Right hindlimb (tissue), 1 donor: Measurements from ENCODE around the gene FBXL16.
A peak's percentile ranks its signal among the peaks of the same experiment; 100 is the strongest.

Experiments
- DNase-seq: peaks from one replicate; pipeline ENCODE4 v3.0.0-alpha.2; 2018

Gene FBXL16

DNA sequence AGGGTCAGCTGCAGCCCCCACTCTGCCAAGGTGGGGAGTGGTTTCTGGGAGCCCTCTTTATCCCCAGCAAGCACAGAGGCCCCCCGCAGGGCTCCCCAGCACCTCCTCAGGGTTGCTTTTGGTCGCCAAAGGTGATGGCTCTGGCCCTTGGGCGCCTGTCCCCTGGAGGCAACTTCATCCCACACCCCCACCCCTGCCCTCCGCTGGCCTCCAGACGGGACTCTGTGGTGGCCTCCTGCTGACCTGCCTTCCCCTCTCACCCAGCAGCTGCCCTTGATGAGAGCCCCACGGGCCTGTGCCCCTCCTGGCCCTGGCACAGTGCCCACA is 45.5 kb downstream of the FBXL16 start:
- no peak for DNase-seq

DNA sequence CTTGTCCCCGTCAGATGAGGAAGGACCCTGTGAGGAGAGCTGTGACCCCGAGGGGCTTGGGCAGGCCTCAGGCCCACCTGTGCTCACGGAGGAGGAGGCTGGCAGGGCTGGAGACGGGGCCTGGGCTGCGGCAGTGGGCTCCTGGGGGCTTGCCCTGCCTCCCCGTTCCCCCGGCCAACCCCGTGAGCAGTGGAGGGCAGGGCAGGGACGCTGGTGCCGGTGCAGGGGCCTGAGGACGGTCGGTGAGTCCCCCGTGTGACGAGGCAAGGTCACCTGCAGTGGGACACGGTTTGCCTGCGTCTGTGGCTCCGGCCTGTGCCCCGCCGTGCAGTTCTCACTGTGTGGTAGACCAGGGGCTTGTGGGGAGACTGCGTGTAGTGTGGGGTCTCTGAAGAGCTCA is 46.0 kb downstream of the FBXL16 start:
- DNase-seq = no peak

DNA sequence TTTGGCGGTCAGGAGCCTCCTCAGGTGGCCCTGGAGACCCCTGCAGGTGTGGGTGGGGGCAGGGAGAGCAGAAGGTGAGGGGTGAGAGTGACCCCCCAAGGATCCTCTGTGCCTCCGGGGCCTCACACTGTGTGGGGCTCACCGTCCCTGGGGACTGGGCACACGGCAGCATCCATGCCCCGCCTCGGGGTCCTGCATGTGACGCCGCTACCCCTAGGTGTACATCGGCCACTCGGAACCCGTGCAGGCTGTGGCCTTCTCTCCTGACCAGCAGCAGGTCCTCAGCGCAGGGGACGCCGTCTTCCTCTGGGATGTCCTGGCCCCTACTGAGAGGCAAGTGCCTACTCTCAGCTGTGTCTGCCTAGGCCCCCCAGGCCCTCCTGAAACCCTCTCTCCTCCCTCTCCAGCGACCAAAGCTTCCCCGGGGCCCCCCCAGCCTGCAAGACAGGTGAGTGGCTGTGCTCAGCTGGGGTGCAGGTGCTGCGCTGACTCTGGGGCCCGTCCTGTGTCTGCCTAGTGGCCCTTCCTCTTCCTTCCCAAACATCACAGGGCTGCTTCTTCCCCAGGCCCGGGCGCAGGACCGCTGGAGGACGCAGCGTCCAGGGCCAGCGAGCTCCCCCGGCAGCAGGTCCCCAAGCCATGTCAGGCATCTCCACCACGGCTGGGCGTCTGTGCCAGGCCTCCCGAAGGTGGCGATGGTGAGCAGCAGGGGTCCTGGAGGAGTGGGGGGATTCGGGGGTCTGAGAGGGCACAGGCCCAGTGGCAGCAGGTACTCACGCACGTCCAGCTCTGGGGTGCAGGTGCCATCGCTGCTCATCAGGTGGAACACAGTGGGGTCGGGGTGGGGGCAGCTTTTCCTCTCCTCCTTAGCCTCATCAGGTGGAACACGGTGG is 46.7 kb downstream of the FBXL16 start:
- DNase-seq = no peak

DNA sequence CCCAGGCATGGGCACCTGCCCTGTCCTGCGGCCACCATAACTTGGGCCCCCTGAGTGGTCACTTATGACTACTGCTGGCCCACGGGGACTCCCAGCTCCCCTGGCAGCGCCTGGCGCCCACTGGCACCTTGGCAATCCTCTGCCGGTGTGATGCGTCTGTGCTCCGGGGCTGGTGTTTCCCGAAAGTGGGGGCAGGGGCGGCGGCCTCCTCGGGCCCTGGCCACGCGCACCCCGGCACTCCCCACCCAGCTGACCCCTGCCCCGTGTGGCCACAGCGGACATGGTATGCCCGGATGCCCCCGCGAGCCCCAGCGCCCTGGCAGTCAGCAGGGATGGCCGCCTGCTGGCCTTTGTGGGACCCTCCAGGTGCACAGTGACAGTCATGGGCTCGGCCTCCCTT is 48.1 kb downstream of the FBXL16 start:
- DNase-seq = no peak

DNA sequence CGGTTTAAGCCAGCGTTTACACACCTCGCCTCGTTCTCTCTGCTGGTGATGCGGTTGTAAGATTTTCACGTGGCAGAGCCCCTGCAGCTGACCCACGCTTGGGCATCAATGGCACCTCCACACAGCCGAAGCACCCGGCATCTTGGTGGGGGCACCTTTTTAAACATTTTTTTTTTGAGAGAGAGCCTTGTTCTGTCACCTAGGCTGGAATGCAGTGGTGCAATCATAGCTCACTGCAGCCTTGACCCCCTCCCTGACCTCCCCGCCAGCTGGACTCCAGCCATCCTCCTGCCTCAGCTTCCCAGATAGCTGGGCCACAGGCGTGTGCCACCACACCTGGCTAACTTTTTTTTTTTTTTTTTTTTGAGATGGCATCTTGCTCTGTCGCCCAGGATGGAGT is 51.6 kb downstream of the FBXL16 start:
- DNase-seq = no peak

DNA sequence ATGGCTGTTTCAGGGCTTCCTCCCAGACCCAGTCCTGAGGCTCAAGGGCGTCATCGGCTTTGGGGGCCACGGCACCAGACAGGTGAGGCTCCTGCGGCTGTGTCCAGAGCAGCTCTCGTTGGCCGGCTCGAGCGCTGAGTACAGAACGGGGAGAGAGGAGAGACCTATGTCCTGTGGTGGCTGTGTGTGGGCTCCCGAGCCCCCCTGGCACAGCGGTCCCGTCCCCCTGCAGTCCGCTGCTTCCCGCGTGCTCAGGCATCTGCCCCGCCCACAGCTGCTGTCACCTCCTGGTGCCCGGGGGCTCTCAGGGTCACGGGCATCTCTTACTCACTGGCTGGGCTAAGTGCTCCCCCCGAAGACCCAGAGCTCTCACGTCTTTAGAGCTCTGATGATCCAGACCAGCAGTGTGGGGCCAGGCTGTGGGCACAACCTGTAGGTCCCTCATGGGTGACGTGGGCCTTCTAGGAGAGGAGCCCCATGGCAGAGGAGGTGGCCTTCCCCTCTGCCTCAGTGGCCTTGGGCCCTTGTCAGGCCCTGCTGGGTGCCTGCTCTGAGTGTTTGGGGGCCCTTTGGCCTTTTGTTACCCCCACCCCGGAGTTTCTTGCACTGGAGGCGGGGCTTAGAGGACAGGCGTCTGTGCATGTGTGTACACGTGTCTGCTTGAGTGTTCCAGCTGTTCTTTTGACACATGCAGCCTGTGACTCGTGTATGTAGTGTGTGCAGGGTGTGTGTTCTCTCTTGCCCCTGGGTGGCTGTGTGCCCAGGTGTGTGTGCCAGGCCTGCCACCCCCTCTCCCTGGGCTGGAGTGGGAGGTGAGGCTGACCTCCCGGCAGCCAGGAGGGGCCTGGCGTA is 52.9 kb downstream of the FBXL16 start:
- DNase-seq = no peak

DNA sequence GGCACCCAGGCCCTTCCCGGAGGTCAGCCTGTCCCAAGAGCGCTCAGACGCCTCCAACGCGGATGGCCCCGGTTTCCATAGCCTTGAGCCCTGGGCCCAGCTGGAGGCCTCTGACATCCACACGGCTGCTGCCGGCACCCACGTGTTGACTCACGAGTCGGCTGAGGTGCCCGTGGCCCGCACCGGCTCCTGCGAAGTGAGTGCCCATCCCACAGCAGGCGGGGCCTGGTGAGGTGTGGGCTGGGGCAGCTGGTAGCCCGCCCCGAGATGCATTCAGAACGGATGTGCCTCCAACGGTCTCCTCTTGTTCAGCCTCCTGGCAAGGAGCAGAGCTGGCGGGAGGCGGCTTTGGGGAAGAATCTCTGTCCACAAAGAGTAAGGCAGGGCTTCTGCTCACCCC is 53.8 kb downstream of the FBXL16 start:
- DNase-seq = no peak

DNA sequence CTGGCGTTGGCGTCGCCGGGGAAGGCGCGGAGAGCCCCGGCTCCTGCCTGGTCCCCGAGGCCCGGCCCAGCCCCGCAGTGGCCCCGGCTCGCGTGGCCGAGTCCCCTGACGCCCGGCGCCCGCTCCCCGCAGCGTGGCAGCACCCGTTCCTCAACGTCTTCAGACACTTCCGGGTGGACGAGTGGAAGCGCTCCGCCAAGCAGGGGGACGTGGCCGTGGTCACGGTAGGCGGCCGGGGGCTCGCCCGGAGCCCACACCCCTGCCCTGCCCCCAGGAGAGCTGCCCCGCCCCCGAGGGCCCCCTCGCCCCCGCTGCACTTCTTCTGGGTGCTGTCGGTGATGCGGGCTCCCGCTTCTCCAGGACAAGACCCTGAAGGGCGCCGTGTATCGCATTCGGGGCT is 56.0 kb downstream of the FBXL16 start:
- no peak for DNase-seq

DNA sequence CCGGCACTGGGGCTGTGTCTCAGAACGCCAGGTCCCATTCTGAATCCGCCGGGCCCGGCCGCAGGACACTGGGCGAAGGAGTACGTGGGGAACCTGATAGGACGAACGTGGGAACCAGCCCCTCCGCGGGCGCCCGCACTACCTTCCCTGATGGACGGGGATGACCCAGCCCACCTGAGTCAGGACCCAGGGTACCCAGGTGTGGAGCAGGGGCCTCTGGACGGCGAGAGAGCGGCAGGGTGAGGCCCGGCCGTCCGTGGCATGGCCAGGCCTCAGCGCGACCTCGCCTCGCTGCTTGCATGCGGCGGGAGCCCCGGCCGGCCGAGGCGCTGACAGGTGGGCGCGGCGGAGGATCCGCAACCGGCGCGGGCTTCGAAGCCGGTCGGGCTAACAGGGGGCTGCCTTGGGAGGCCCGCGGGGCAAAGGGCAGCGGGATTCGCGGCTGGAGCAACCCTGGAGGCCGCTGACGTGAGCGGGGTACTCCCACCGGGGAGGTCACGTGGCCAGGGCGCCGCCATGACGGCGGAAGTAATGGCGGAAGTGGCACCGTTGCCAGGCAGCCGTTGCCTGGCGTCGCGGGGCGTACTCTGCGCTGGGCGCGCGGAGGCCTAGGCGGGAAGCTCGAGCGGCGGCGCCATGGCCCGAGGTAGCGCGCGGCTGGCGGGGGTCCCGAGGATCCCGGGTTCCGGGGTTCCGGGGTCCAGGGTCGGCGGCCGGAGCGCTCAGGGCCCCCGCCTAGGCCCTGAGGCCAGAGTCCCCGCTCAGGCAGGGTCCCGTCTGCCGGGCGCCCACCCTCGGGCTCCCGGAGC is 56.6 kb downstream of the FBXL16 start, which contains the start of gene WDR90:
WDR90 (plus strand) TSS at position 585 of the 809 bp plus-strand sequence; CDS start at position 637, 52 bp downstream.
- DNase-seq = peak; percentile 95

DNA sequence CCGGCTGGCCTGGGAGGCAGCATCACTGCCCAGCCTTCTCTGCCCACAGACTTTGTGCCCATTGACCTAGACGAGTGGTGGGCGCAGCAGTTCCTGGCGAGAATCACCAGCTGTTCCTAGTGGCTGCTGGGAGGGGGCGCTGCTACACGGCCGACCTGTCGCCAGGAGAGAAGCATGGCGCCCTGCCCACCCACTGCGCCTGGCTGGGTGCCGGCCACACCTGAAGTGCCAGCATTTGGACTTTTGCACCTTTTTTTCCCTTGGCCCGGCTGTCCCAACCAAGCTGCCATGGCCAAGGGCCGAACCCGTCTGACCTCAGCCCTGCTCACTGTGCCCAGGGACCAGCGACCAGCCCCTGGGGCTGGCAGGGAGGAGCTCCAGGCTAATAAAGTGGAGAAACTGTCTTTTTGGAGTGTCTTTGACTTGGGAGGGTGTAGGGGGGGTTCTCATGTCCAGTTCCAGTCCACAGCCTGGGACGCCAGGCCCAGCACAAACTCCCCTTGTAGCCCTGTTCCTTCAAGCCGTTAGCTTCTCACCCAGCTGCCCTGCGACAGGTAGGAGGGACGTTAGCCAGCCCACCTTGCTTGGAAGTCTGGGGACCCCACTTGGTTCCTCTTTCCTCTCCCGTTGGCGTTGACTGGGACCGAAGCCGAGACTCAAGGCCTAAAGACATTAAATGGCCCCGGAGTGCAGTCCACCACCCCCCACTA is 57.4 kb downstream of the FBXL16 start:
- no peak for DNase-seq

DNA sequence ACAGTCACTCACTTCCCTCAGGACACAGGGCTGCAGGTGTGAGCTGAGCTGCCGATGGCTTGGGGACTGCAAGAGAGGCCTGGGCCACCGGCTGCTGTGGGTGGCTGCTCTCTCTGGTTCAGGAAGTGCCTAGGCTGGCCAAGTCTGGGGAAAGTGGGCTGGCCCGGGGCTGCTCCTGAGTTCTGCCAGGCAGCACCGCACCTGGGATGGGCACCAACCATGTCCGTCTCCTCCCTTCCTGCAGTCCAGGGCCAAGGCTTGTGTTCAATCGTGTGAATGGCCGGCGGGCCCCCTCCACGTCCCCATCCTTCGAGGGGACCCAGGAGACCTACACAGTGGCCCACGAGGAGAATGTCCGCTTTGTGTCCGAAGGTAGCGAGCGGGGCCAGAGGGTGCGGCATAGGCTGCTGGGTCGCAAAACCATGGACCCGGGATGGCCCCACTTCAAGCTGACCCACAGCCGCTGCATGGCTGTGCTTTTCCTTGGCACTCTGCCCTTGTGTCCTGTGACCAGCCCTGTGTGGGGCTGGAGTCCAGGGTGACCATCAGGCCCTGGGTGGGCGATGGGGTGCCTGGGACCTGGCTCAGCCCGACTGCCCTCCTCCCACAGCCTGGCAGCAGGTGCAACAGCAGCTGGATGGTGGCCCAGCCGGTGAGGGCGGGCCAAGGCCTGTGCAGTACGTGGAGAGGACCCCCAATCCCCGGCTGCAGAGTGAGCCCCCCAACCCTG is 58.3 kb downstream of the FBXL16 start:
- no peak for DNase-seq

DNA sequence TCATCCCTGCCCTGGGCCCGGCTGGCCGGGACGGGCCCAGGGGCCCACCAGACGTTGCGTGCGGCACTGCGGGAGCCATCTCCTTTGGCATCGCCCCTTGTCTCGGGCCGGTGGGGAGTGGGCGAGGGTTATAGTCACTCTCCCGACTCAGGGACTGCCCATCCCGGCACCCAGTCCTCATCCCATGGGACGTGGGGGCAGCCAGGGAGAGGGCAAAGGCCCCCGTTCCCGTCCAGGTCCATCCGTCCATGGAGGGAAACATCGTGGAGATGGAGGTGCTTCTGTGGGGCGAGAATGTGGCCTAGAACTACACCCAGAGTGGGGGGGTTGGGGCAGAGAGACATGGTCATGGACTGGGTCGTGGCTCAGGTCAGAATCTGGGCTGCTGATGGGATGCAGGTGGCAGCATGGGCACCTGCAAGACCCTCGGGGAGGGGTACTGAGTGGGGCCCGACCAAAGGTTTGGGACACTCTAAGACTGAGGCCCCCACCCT is 58.9 kb downstream of the FBXL16 start:
- no peak for DNase-seq

DNA sequence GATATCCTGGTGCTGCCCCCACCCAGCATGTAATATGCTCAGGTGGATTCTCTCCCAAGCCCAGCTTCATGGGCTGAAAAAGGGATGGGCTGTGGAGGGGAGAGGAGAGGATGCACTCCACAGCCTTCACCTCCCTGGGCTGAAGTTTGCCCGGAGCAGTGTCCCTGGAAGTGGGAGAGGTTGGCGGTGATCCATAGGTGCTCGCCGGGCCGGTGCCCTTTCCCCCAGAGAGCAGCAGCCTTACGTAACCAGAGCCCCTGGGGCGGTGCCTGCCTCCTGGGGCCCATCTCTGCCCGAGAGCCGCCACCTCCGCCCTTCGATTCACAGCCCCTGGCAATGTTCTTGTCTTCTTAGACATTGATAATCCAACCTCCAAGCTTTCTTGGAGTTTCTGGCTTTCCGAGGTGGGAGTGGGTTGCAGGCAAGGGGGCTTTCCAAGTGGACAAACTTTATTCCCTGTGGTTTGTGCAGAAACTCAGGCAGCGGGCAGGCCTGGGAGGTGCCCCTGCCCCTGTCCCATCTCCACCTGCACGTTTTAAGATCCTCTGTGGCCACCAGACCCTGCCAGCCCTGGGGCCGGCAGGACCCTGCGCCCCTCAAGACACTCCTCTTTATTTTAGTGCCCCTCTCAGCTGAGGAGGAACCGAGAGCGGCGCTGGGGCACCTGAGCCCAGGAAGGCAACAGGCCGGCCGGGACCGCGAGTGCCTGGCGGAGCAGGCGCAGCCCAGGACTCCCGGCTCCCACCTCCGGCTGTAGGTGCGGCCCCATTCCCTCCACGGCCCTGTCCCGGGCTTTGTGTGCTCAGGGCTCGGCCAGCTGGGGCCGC is 59.5 kb downstream of the FBXL16 start:
- DNase-seq = no peak

DNA sequence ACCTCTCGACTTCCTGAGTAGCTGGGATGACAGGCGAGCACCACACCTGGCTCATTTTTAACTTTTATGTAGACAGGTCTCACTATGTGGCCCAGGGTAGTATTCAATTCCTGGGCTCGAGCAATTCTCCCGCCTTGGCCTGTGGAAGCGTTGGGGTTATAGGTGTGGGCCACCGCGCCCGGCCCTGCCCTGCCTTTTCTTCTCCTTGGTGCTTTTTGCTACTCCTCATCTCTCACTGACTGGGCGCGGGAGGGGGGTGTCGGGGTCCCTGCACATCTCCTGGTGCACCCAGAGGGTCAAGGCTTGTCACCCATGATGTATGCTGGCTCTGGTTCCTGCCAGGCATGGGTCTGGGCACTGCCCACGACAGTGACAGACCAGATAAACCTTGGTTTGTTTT is 61.0 kb downstream of the FBXL16 start:
- DNase-seq = no peak

DNA sequence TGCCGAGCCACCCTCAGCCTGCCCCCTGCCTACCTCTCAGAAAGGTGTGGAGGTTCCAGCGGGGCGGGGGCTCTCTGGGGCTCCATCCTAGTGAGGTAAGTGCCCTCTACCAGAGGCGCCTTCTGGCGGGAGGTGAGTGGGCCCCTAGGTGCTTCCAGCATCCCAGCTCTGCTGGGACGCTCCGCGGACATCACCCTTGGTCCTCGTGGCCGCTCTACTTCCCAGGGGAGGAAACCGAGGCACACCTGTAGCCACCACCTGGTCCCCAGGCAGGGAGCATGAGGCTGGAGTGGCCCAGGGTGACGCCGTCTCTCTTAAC is 62.6 kb downstream of the FBXL16 start:
- no peak for DNase-seq
